Sigmoid colon (tissue), 4 donors: ENCODE measurements around the gene CCM2L.

Experiments used
- EP300 ChIP-seq, 4 donors: sonication (generic); formaldehyde crosslinking; IDR thresholded peaks; one replicate each; pipeline ENCODE4 v1.6.1; 2017; ENCODE audit warnings: antibody characterized with exemption in 4 of 4
- POLR2A ChIP-seq, 2 donors: fragments of 450-650 bp; IDR thresholded peaks; one replicate each; pipeline ENCODE4 v1.6.1; 2016; ENCODE audit warnings: antibody characterized with exemption in 2 of 2, mild to moderate bottlenecking in 2 of 2, moderate library complexity in 2 of 2
- POLR2AphosphoS5 ChIP-seq, 4 donors: sonication (generic); formaldehyde crosslinking; IDR thresholded peaks; one replicate each; pipeline ENCODE4 v1.6.1; 2017; ENCODE audit warnings: antibody characterized with exemption in 4 of 4
- TF ChIP-seq, protein P1 (sequence below), 4 experiments: fragments of 450-650 bp in 3 of 4; fragments of 200-600 bp in 1 of 4; IDR thresholded peaks; one replicate each; pipeline ENCODE4 v1.5.1; 2016 to 2019; ENCODE audit warnings: antibody characterized with exemption in 4 of 4, mild to moderate bottlenecking in 3 of 4, moderate library complexity in 2 of 4

DNA sequence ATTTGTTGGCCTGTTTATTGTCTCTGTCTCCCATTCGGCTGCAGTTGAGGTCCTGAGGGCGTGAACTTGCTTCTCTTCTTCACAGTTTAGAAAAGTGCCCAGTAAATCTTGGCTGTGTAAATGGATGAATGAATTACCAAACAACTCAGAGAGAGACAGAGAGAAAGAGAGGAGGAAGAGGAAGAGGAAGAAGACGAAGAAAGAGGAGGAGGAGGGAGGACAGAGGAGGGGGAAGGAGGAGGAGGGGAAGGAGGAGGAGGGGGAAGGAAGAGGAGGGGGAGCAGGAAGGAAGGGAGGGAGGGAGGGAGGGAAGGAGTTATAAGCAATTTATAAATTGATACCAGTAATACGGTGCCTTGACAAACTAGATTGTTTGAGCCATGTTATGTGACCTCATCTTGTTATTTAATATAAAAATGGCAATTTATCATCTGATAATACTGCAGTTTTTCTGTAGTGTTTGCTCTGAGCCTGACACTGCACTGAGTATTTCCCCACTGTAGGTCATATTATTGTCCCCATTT, 60.5 kb downstream of the CCM2L start:
- TF ChIP-seq POLR2AphosphoS5 (IDR thresholded peaks at IDR 0.05) (no peak), EP300 (IDR thresholded peaks at IDR 0.05) (no peak), POLR2A (IDR thresholded peaks at IDR 0.05) (no peak)
- TF ChIP-seq, protein P1, sequence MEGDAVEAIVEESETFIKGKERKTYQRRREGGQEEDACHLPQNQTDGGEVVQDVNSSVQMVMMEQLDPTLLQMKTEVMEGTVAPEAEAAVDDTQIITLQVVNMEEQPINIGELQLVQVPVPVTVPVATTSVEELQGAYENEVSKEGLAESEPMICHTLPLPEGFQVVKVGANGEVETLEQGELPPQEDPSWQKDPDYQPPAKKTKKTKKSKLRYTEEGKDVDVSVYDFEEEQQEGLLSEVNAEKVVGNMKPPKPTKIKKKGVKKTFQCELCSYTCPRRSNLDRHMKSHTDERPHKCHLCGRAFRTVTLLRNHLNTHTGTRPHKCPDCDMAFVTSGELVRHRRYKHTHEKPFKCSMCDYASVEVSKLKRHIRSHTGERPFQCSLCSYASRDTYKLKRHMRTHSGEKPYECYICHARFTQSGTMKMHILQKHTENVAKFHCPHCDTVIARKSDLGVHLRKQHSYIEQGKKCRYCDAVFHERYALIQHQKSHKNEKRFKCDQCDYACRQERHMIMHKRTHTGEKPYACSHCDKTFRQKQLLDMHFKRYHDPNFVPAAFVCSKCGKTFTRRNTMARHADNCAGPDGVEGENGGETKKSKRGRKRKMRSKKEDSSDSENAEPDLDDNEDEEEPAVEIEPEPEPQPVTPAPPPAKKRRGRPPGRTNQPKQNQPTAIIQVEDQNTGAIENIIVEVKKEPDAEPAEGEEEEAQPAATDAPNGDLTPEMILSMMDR (IDR thresholded peaks at IDR 0.05) = no peak
